Gastrocnemius medialis (tissue), 4 donors: ENCODE data around the gene CHKB. TPM values are rescaled to one million over a fixed set of nuclear protein-coding genes. Genes with fewer than 3 reads are reported as not detected.

Source experiments
- ATAC-seq, 2 donors: fragments of 150-250 bp; one replicate each; pipeline ENCODE4 v1.9.1; 2016
- DNase-seq, 2 donors: peaks; one replicate each; pipeline ENCODE4 v3.0.0-alpha.2; 2019
- H3K27ac ChIP-seq, 4 donors: fragments of 200-600 bp; sonication (generic); 1 replicate in 1 of 4; 2 replicates in 3 of 4; pipeline ENCODE4 v1.5.1; 2016 to 2018; ENCODE audit warnings: mild to moderate bottlenecking in 2 of 4, moderate library complexity in 1 of 4
- H3K27me3 ChIP-seq, 3 donors: fragments of 200-600 bp; sonication (generic) in 2 of 3; 1 replicate in 1 of 3; 2 replicates in 2 of 3; pipeline versions ENCODE4 v1.5.1 to v1.6.0; 2016 to 2019; ENCODE audit warnings: mild to moderate bottlenecking in 1 of 3, moderate library complexity in 1 of 3
- H3K36me3 ChIP-seq, 2 donors: fragments of 200-600 bp; sonication (generic) in 1 of 2; one replicate each; pipeline ENCODE4 v1.5.1; 2017 to 2018
- H3K4me1 ChIP-seq, 2 donors: fragments of 200-600 bp; sonication (generic) in 1 of 2; one replicate each; pipeline ENCODE4 v1.5.1; 2016 to 2017; ENCODE audit warnings: mild to moderate bottlenecking in 2 of 2
- H3K4me3 ChIP-seq, 4 donors: fragments of 200-600 bp; sonication (generic) in 3 of 4; 1 replicate in 1 of 4; 2 replicates in 3 of 4; pipeline ENCODE4 v1.5.1; 2016 to 2019; ENCODE audit warnings: mild to moderate bottlenecking in 2 of 4
- H3K9me3 ChIP-seq, 3 donors: fragments of 200-600 bp; sonication (generic) in 2 of 3; 1 replicate in 1 of 3; 2 replicates in 2 of 3; pipeline ENCODE4 v1.5.1; 2016 to 2019
- POLR2A ChIP-seq, 2 donors: fragments of 450-650 bp; IDR thresholded peaks; one replicate each; pipeline ENCODE4 v1.6.1; 2017; ENCODE audit warnings: antibody characterized with exemption in 2 of 2, mild to moderate bottlenecking in 2 of 2, moderate library complexity in 2 of 2
- in situ Hi-C, 4 donors: fragments of 200-750 bp; cut with MboI; loops; one replicate each; pipeline versions ENCODE4 v1.15.0 to v1.8.0; 2017; ENCODE audit warnings: low sequenced_read_pairs in 4 of 4
- intact Hi-C: fragments of 100-400 bp; cut with DNase I; formaldehyde crosslinking; loops from one replicate; pipeline ENCODE4 v1.15.1; 2023; ENCODE audit warnings: low total_unique reads
- total RNA-seq, 4 donors: library from RNA; depleted of rRNA; stranded (reverse); fragments of >200 nt; gene quantifications; one replicate each; pipeline versions ENCODE4 v1.1.0 to v1.2.3, GENCODE V29; 2016
- TF ChIP-seq, protein P1 (sequence below), 5 experiments: fragments of 450-650 bp in 3 of 5; fragments of 200-600 bp in 2 of 5; sonication (generic) in 2 of 5; IDR thresholded peaks in 4 of 5; conservative IDR thresholded peaks in 1 of 5; 1 replicate in 4 of 5; 2 replicates in 1 of 5; pipeline ENCODE4 v1.5.1; 2016 to 2019; ENCODE audit warnings: antibody characterized with exemption in 5 of 5, mild to moderate bottlenecking in 3 of 5, moderate library complexity in 3 of 5

CHKB gene
- total RNA-seq, 4 donors from 2014 or later = 10.8 to 39.7 (median 24.4) TPM

DNA sequence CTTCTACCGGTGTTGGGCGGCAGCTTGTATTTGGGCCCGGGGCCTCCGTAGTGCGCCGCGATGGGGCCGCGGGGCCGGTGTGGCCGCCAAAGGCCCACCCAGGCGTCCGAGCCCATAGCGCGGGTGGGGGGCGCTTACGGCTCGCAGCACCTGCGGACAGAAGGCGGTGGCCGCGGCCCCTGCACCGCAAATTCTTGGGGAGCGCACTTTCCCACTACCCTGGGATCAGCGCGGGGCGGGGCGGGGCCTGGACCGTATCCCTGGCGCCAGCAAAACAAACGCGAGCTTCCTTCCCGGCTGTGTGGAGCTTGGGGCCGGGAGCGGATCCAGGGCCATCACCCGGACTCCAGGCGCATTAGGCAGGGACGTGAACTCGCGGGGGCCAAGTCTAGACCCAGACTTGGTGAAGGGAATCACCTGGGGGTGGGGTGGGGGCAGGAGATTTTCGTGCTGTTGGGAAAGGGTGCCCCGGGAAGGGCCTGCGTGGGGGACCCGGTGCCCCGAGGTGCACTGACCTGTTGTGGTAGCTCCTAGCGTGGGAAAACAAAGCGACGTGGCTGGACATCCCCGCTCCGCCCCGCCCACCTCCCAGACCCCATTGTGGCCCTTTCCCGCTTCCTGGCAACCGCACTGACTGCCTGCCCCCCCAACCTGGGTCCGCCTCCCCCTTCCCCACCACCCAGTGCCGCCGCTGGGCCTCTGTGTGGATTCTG is 50.5 kb downstream of the CHKB start:
- H3K4me3 ChIP-seq = peak overlapping the region; percentile 52 to 70 (median 58)
- intact Hi-C loops (no loop called here), in situ Hi-C loops (no loop called here)
- H3K27me3 ChIP-seq = peaks cover 47 to 57% (median 53%) of the 10 kb centered on the region in 3 donors
- no peaks in the 10 kb centered on the region for H3K36me3 ChIP-seq
- peaks cover 7 to 12% of the 10 kb centered on the region in 2 donors for H3K4me1 ChIP-seq
- H3K9me3 ChIP-seq = no peaks in the 10 kb centered on the region
- peak overlapping the region; percentile 79 to 86 (median 82) for H3K27ac ChIP-seq
- DNase-seq (peak in 1 of 2 donors; percentile 57), ATAC-seq (peak; percentile 38 to 40)
- TF ChIP-seq, protein P1, sequence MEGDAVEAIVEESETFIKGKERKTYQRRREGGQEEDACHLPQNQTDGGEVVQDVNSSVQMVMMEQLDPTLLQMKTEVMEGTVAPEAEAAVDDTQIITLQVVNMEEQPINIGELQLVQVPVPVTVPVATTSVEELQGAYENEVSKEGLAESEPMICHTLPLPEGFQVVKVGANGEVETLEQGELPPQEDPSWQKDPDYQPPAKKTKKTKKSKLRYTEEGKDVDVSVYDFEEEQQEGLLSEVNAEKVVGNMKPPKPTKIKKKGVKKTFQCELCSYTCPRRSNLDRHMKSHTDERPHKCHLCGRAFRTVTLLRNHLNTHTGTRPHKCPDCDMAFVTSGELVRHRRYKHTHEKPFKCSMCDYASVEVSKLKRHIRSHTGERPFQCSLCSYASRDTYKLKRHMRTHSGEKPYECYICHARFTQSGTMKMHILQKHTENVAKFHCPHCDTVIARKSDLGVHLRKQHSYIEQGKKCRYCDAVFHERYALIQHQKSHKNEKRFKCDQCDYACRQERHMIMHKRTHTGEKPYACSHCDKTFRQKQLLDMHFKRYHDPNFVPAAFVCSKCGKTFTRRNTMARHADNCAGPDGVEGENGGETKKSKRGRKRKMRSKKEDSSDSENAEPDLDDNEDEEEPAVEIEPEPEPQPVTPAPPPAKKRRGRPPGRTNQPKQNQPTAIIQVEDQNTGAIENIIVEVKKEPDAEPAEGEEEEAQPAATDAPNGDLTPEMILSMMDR (IDR thresholded peaks at IDR 0.05 in 4 of 5, conservative IDR thresholded peaks at IDR 0.05 in 1 of 5) = no peak
- peak in 1 of 2 donors; percentile 40 for TF ChIP-seq POLR2A (IDR thresholded peaks at IDR 0.05)

GRCh38 chr22:50531546-50531961 is 51.1 kb downstream of the CHKB start:
- Histone ChIP-seq H3K9me3 (no peaks in the 10 kb centered on the region), H3K4me3 (peak overlapping the region; percentile 52 to 70 (median 58)), H3K27me3 (peaks cover 47 to 57% (median 49%) of the 10 kb centered on the region in 3 donors), H3K36me3 (no peaks in the 10 kb centered on the region), H3K4me1 (peaks cover 10 to 15% of the 10 kb centered on the region in 2 donors), H3K27ac (peak overlapping the region; percentile 79 to 86 (median 82))
- intact Hi-C loops = no loop called here
- TF ChIP-seq POLR2A (IDR thresholded peaks at IDR 0.05) = no peak
- TF ChIP-seq, protein P1 (IDR thresholded peaks at IDR 0.05 in 4 of 5, conservative IDR thresholded peaks at IDR 0.05 in 1 of 5) = no peak
- DNase-seq = no peak
- peak in 1 of 2 donors; percentile 10 for ATAC-seq
- in situ Hi-C loops = no loop called here

DNA sequence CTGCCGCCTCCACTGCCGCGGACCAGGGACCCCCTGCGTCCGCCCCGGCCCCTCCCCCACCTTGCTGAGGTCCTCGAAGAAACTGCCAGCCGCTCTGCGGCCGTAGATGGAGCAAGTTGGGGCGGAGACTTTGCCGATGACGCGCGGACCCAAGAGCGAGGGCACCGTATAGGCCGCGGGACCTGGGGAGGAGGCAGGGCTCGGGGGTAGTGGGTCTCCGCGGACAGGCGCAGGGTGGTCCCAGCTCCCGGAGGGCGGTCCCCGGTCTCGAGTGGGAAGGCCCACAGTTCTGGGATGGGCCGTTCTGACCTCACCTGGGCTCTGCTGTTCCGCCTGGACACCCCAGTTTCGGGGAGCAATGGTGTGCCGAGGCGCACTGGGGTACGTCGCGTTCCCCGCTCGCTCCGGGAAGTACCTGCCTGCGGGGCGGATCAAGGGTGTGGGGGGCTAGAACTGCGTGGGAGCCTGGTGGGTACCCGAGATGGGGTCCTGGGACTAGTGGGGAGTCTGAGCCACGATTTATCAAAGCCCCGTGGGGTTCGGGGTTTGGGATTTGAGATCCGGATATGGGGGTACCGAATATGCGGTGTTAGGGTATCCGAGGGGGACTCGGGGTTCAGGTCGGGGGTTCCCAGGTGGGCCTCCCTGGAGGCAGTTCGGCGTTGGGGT is 51.6 kb downstream of the CHKB start:
- no peaks in the 10 kb centered on the region for H3K36me3 ChIP-seq
- H3K27ac ChIP-seq = peak overlapping the region; percentile 79 to 86 (median 82)
- H3K9me3 ChIP-seq = no peaks in the 10 kb centered on the region
- ATAC-seq (peak; percentile 39 to 64), DNase-seq (peak; percentile 64 to 71)
- peak overlapping the region; percentile 52 to 70 (median 58) for H3K4me3 ChIP-seq
- intact Hi-C loops = no loop called here
- H3K27me3 ChIP-seq = peaks cover 47 to 57% (median 49%) of the 10 kb centered on the region in 3 donors
- peak; percentile 57 to 58 for TF ChIP-seq POLR2A (IDR thresholded peaks at IDR 0.05)
- TF ChIP-seq, protein P1 (IDR thresholded peaks at IDR 0.05 in 4 of 5, conservative IDR thresholded peaks at IDR 0.05 in 1 of 5) = no peak
- H3K4me1 ChIP-seq = peaks cover 13 to 18% of the 10 kb centered on the region in 2 donors
- in situ Hi-C loops = no loop called here

DNA sequence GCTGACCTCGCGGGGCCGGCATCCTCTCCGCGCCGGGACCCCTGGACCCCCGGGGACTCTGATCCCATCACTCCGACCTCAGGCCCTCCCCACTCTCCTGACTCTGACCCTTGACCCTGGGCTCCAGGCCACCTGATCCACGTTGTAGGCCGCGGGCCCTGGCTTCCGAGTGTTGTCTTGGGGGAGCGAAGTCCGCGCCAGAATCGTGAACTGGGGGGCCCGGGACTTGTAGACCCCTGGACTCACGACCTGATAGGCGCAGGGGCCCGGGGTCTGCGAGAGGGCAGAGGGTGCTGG is 52.1 kb downstream of the CHKB start:
- no peaks in the 10 kb centered on the region for H3K36me3 ChIP-seq
- in situ Hi-C loops = no loop called here
- no peak for TF ChIP-seq POLR2A (IDR thresholded peaks at IDR 0.05)
- TF ChIP-seq, protein P1 (IDR thresholded peaks at IDR 0.05 in 4 of 5, conservative IDR thresholded peaks at IDR 0.05 in 1 of 5) = no peak
- intact Hi-C loops = no loop called here
- H3K27me3 ChIP-seq = peaks cover 43 to 57% (median 49%) of the 10 kb centered on the region in 3 donors
- peak overlapping the region; percentile 52 to 70 (median 58) for H3K4me3 ChIP-seq
- H3K27ac ChIP-seq = peak overlapping the region; percentile 79 to 86 (median 82)
- DNase-seq (no peak), ATAC-seq (no peak)
- H3K9me3 ChIP-seq = no peaks in the 10 kb centered on the region
- H3K4me1 ChIP-seq = peaks cover 13 to 18% of the 10 kb centered on the region in 2 donors
